DOHH2 (cell line): ENCODE data around the gene RBM47.

Source experiments
- H3F3A ChIP-seq: fragments of 200-600 bp; sonication (generic), shearing (Covaris generic); 2 replicates; pipeline ENCODE4 v1.6.0; 2016; ENCODE audit warnings: antibody characterized with exemption, mild to moderate bottlenecking; ENCODE audit not compliant: control insufficient read depth, insufficient read depth
- H3K27ac ChIP-seq: fragments of 200-600 bp; sonication (generic); 2 replicates; pipeline ENCODE4 v1.5.1; 2014; ENCODE audit warnings: low read depth, mild to moderate bottlenecking, low read length, moderate library complexity
- H3K27me3 ChIP-seq: fragments of 200-600 bp; sonication (generic); 2 replicates; pipeline ENCODE4 v1.6.1; 2014; ENCODE audit warnings: mild to moderate bottlenecking, low read length, mixed read lengths; ENCODE audit not compliant: control insufficient read depth
- H3K36me3 ChIP-seq: fragments of 200-600 bp; sonication (generic); 2 replicates; pipeline ENCODE4 v1.6.1; 2014; ENCODE audit warnings: mild to moderate bottlenecking, low read length, moderate library complexity, mixed read lengths; ENCODE audit not compliant: control insufficient read depth
- H3K4me1 ChIP-seq: fragments of 200-600 bp; sonication (generic); 2 replicates; pipeline ENCODE4 v1.6.1; 2014; ENCODE audit warnings: mild to moderate bottlenecking, low read length, mixed read lengths; ENCODE audit not compliant: control insufficient read depth
- H3K4me2 ChIP-seq: fragments of 200-600 bp; sonication (generic); 2 replicates; pipeline ENCODE4 v1.6.0; 2014; ENCODE audit warnings: mild to moderate bottlenecking, low read length, moderate library complexity
- H3K4me3 ChIP-seq: fragments of 200-600 bp; sonication (generic); 2 replicates; pipeline ENCODE4 v1.5.1; 2014; ENCODE audit warnings: mild to moderate bottlenecking, low read length, mixed read lengths
- H3K79me2 ChIP-seq: fragments of 200-600 bp; sonication (generic); 2 replicates; pipeline ENCODE4 v1.6.1; 2014; ENCODE audit warnings: mild to moderate bottlenecking, low read length, mixed read lengths; ENCODE audit not compliant: control insufficient read depth
- H3K9me2 ChIP-seq: fragments of 200-600 bp; sonication (generic); replicated peaks from 2 replicates; pipeline ENCODE4 v1.6.1; 2014; ENCODE audit warnings: mild to moderate bottlenecking, low read length, mixed read lengths; ENCODE audit not compliant: control insufficient read depth
- H3K9me3 ChIP-seq: fragments of 200-600 bp; sonication (generic); 2 replicates; pipeline ENCODE4 v1.6.1; 2014; ENCODE audit warnings: antibody characterized with exemption, low read length, mixed read lengths; ENCODE audit not compliant: control insufficient read depth, insufficient read depth
- H4K20me1 ChIP-seq: fragments of 200-600 bp; sonication (generic); 2 replicates; pipeline ENCODE4 v1.6.0; 2014; ENCODE audit warnings: low read depth, mild to moderate bottlenecking, antibody characterized with exemption, low read length, moderate library complexity; ENCODE audit not compliant: control insufficient read depth, insufficient read depth
- CTCF ChIP-seq: fragments of 200-600 bp; sonication (generic); IDR thresholded peaks from one replicate; pipeline ENCODE4 v1.5.1; 2014; ENCODE audit warnings: antibody characterized with exemption, mild to moderate bottlenecking, low read depth, low read length; ENCODE audit not compliant: poor library complexity, severe bottlenecking
- EZH2phosphoT487 ChIP-seq: fragments of 200-600 bp; sonication (generic); IDR thresholded peaks from 2 replicates; pipeline ENCODE4 v1.6.1; 2017; ENCODE audit warnings: borderline replicate concordance, mild to moderate bottlenecking, antibody characterized with exemption, low read length, moderate library complexity, mixed read lengths

Gene RBM47

GRCh38 chr4:40427128-40427527, 202.5 kb downstream of the RBM47 start:
- Histone ChIP-seq H3K4me2 (no peak overlapping the region), H3K9me3 (no peaks in the 10 kb centered on the region), H3K79me2 (no peaks in the 10 kb centered on the region), H3K27ac (no peak overlapping the region), H3K27me3 (no peaks in the 10 kb centered on the region), H3K4me3 (no peak overlapping the region), H3F3A (no peaks in the 10 kb centered on the region), H3K36me3 (no peaks in the 10 kb centered on the region), H3K9me2 (no peaks in the 10 kb centered on the region), H3K4me1 (no peaks in the 10 kb centered on the region), H4K20me1 (no peaks in the 10 kb centered on the region)
- no peak for TF ChIP-seq EZH2phosphoT487
- TF ChIP-seq CTCF: no peak

GRCh38 chr4:40425799-40426574, 203.7 kb downstream of the RBM47 start:
- Histone ChIP-seq H3K4me1 (no peaks in the 10 kb centered on the region), H3K4me3 (no peak overlapping the region), H3K9me3 (no peaks in the 10 kb centered on the region), H3K27me3 (no peaks in the 10 kb centered on the region), H3K9me2 (no peaks in the 10 kb centered on the region), H4K20me1 (no peaks in the 10 kb centered on the region), H3K79me2 (no peaks in the 10 kb centered on the region), H3K4me2 (no peak overlapping the region), H3F3A (no peaks in the 10 kb centered on the region), H3K27ac (no peak overlapping the region), H3K36me3 (no peaks in the 10 kb centered on the region)
- TF ChIP-seq EZH2phosphoT487 (no peak), CTCF (no peak)

- no peaks in the 10 kb centered on the region for H3F3A ChIP-seq
- no peaks in the 10 kb centered on the region for H4K20me1 ChIP-seq
- no peaks in the 10 kb centered on the region for H3K4me1 ChIP-seq
- no peak overlapping the region for H3K27ac ChIP-seq
- H3K27me3 ChIP-seq: no peaks in the 10 kb centered on the region
- no peaks in the 10 kb centered on the region; the same call in 1 of the 2 replicates for H3K9me3 ChIP-seq
- H3K4me2 ChIP-seq: no peak overlapping the region
- no peaks in the 10 kb centered on the region for H3K79me2 ChIP-seq
- no peaks in the 10 kb centered on the region for H3K36me3 ChIP-seq
- TF ChIP-seq EZH2phosphoT487: no peak
- TF ChIP-seq CTCF: no peak
- H3K4me3 ChIP-seq: no peak overlapping the region
- no peaks in the 10 kb centered on the region for H3K9me2 ChIP-seq
These were observed 205.9 kb downstream of the RBM47 start for GRCh38 chr4:40423735-40424134.
